Pancreas (tissue), 10 donors: ENCODE data around the gene COL25A1. TPM values are rescaled to one million over a fixed set of nuclear protein-coding genes. Genes with fewer than 3 reads are reported as not detected.

ENCODE experiments used
- ATAC-seq, 4 donors: fragments of 200-7000 bp; cut with Tn5 transposase; one replicate each; pipeline versions ENCODE4 v1.8.0 to v1.9.1; 2020; ENCODE audit warnings: mild to moderate bottlenecking in 4 of 4, moderate library complexity in 4 of 4
- DNase-seq, 6 donors: peaks; one replicate each; pipeline ENCODE4 v3.0.0-alpha.2; 2020
- FAIRE-seq: peaks from 2 replicates; lab custom pipeline; 2012; peaks lifted over from hg19 to GRCh38; lab: Jason Lieb, UNC
- H3K27ac ChIP-seq, 4 donors: fragments of 200-600 bp; sonication (generic); 1 replicate in 3 of 4; 2 replicates in 1 of 4; pipeline versions ENCODE4 v1.5.0 to v1.8.0; 2020
- H3K27me3 ChIP-seq, 4 donors: fragments of 200-600 bp; one replicate each; pipeline ENCODE4 v1.8.0; 2021
- H3K36me3 ChIP-seq, 3 donors: fragments of 200-600 bp; sonication (generic) in 1 of 3; one replicate each; pipeline versions ENCODE4 v1.5.0 to v1.8.0; 2020 to 2021
- H3K4me1 ChIP-seq, 3 donors: fragments of 200-600 bp; one replicate each; pipeline ENCODE4 v1.8.0; 2021
- H3K4me3 ChIP-seq, 4 donors: fragments of 200-600 bp; sonication (generic) in 2 of 4; one replicate each; pipeline versions ENCODE4 v1.5.0 to v1.8.0; 2020 to 2021
- H3K9me3 ChIP-seq, 4 donors: fragments of 200-600 bp; one replicate each; pipeline ENCODE4 v1.8.0; 2021
- WGBS, 2 donors: extraction: QIAGEN DNeasy Blood & Tissue Kit; methylation state at CpG; one replicate each; pipeline ENCODE4 v1.1.7; 2013; 5-methylcytosine and 5-hydroxymethylcytosine counted together
- intact Hi-C, 3 donors: fragments of 100-400 bp; cut with DNase I; formaldehyde crosslinking; loops; one replicate each; pipeline versions ENCODE4 v1.11.1 to v1.14.2; 2022
- polyA plus RNA-seq, 2 donors: library from polyadenylated mRNA; stranded (reverse); fragments of 200-250 nt; gene quantifications; one replicate each; pipeline ENCODE4 v1.2.3, GENCODE V29; 2013
- total RNA-seq, 6 donors: library from RNA; stranded (reverse); fragmentation: NEBNext Ultra II Directional in 4 of 6; extraction: Animal tissue kit (Norgen Biotek cat#: 25700) in 4 of 6; gene quantifications; one replicate each; pipeline versions ENCODE4 v1.2.1 to v1.2.4, GENCODE V29; 2021 to 2023
- TF ChIP-seq, protein P1 (sequence below), 4 donors: fragments of 200-600 bp; sonication (generic) in 3 of 4; IDR thresholded peaks; one replicate each; pipeline versions ENCODE4 v1.5.0 to v1.8.0; 2021; ENCODE audit warnings: antibody characterized with exemption in 4 of 4
- donor health status: healthy with polysubstance abuse.
- donor health status: DM: no; HTN: no; CAD: no; lungs with moderate emphysema.
- donor health status: DM: no; HTN: no; CAD: no.
- donor health status: control.
- donor health status: control.
- donor health status: Bipolar disorder and iron deficiency.
- donor health status: DM: yes; HTN: yes; CAD: no.
- donor health status: DM: no; HTN: no; CAD: no.
- donor health status: DM: no; HTN: no; CAD: no.
- donor health status: DM: yes; HTN: yes; CAD: no.

Gene COL25A1
- total and polyA plus RNA-seq, 8 donors, result 0.08 to 0.46 (median 0.22) TPM

DNA sequence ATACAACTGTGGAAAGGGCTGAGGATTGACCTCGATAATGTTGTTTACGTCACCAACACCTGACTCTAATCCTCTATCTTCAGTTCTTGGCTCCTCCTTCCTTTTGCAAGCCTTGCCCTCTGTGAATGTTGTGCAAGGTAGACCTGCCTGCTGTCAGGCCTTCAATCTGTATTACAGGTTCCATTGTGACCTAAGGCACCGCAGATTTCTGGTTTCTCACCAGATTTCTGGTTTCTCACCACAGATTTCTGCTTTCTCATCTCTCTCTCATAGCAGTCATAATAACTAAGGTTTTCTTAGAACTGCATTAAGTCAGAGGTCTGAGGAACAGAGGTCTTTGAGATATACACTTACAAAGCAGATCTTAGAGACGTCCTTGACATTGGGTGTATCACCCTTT, 488.1 kb downstream of the COL25A1 start:
- no peak overlapping the region for H3K4me3 ChIP-seq
- FAIRE-seq (no peak), DNase-seq (peak in 3 of 6 donors; percentile 28 to 52 (median 33)), ATAC-seq (peak; percentile 90 to 99 (median 96))
- no peaks in the 10 kb centered on the region for H3K27me3 ChIP-seq
- WGBS, 2 donors, result 38 to 43% methylated on average over 4 of the region's 4 CpGs
- H3K9me3 ChIP-seq, result no peaks in the 10 kb centered on the region
- H3K27ac ChIP-seq, result no peak overlapping the region
- H3K4me1 ChIP-seq, result no peaks in the 10 kb centered on the region
- intact Hi-C loops, result no loop called here
- H3K36me3 ChIP-seq, result no peaks in the 10 kb centered on the region
- TF ChIP-seq, protein P1, sequence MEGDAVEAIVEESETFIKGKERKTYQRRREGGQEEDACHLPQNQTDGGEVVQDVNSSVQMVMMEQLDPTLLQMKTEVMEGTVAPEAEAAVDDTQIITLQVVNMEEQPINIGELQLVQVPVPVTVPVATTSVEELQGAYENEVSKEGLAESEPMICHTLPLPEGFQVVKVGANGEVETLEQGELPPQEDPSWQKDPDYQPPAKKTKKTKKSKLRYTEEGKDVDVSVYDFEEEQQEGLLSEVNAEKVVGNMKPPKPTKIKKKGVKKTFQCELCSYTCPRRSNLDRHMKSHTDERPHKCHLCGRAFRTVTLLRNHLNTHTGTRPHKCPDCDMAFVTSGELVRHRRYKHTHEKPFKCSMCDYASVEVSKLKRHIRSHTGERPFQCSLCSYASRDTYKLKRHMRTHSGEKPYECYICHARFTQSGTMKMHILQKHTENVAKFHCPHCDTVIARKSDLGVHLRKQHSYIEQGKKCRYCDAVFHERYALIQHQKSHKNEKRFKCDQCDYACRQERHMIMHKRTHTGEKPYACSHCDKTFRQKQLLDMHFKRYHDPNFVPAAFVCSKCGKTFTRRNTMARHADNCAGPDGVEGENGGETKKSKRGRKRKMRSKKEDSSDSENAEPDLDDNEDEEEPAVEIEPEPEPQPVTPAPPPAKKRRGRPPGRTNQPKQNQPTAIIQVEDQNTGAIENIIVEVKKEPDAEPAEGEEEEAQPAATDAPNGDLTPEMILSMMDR (IDR thresholded peaks at IDR 0.05), result no peak

GRCh38 chr4:108813261-108813660, 489.2 kb downstream of the COL25A1 start:
- ATAC-seq (no peak), DNase-seq (no peak), FAIRE-seq (no peak)
- no peaks in the 10 kb centered on the region for H3K27me3 ChIP-seq
- TF ChIP-seq, protein P1 (IDR thresholded peaks at IDR 0.05), result no peak
- H3K36me3 ChIP-seq, result no peaks in the 10 kb centered on the region
- intact Hi-C loops, result no loop called here
- no peaks in the 10 kb centered on the region for H3K9me3 ChIP-seq
- 82 to 83% methylated on average over 3 of the region's 3 CpGs for WGBS, 2 donors
- no peaks in the 10 kb centered on the region for H3K4me1 ChIP-seq
- H3K27ac ChIP-seq, result no peak overlapping the region
- no peak overlapping the region for H3K4me3 ChIP-seq

DNA sequence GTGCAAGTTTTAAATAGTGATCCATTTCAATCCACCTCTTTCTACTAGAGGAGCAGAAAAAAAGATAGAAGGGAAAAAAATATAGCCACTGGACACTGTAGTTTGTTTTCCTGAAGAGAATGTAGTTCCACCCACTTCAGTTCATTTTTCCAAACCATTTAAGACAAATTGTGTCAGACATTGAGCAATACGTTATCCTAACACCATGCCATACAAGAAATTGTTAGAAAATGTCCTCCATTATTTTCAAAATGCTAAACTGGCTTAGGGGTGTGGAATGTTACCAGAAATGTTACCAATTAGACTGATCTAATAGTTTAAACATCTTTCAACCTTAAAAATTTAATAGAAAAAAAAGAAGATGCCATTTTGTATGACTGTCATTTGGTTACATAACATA, 491.0 kb downstream of the COL25A1 start:
- Histone ChIP-seq H3K27me3 (no peaks in the 10 kb centered on the region), H3K4me1 (no peaks in the 10 kb centered on the region), H3K36me3 (no peaks in the 10 kb centered on the region), H3K9me3 (no peaks in the 10 kb centered on the region), H3K27ac (no peak overlapping the region), H3K4me3 (no peak overlapping the region)
- ATAC-seq, result no peak
- TF ChIP-seq, protein P1 (IDR thresholded peaks at IDR 0.05), result no peak
- DNase-seq, result no peak
- no peak for FAIRE-seq
- intact Hi-C loops, result no loop called here
- WGBS, 2 donors, result 85 to 98% methylated on average over 1 of the region's 1 CpG

- H3K27ac ChIP-seq, result no peak overlapping the region
- no peaks in the 10 kb centered on the region for H3K27me3 ChIP-seq
- H3K9me3 ChIP-seq, result no peaks in the 10 kb centered on the region
- TF ChIP-seq, protein P1 (IDR thresholded peaks at IDR 0.05), result no peak
- FAIRE-seq (no peak), ATAC-seq (no peak), DNase-seq (no peak)
- H3K4me1 ChIP-seq, result no peaks in the 10 kb centered on the region
- no peaks in the 10 kb centered on the region for H3K36me3 ChIP-seq
- 86 to 91% methylated on average over 1 of the region's 1 CpG for whole genome bisulfite sequencing, 2 donors
- H3K4me3 ChIP-seq, result no peak overlapping the region
- intact Hi-C loops, result no loop called here
Measured at GRCh38 chr4:108810087-108810486, 492.4 kb downstream of the COL25A1 start.

DNA sequence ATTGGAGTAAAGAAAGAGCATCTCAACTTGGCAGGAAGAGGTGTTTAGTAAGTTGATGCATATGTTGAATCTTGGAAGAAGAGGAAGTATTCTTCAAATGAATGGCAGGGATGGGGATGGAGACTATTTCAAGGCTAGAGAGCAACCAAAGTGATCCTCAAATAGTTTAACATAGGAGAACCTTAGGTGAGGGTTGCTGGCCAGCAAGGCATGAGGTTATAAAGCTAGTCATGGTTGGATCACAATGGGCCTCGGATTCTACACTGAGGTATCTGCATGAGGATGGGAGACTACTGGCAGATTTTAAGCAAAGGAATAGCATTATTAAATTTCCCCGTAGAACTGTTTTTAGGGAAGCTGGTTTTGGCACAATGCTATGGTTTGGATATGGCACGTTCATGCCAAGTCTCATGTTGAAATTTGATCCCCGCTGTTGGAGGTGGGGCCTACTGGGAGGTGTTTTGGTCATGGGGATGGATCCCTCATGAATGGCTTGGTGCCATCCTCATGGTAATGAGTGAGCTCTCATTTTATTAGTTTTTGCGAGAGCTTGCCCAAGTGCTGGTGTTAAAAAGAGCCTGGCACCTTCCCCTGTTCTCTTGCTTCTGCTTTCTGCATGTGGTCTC, 497.7 kb downstream of the COL25A1 start:
- FAIRE-seq, result no peak
- H3K4me3 ChIP-seq, result no peak overlapping the region
- H3K27ac ChIP-seq, result no peak overlapping the region
- TF ChIP-seq, protein P1 (IDR thresholded peaks at IDR 0.05), result no peak
- DNase-seq, result no peak
- H3K4me1 ChIP-seq, result no peaks in the 10 kb centered on the region
- H3K36me3 ChIP-seq, result no peaks in the 10 kb centered on the region
- 70 to 80% methylated on average over 5 of the region's 5 CpGs for WGBS, 2 donors
- no peaks in the 10 kb centered on the region for H3K9me3 ChIP-seq
- H3K27me3 ChIP-seq, result no peaks in the 10 kb centered on the region
- intact Hi-C loops, result no loop called here
- no peak for ATAC-seq
